Thoracic aorta (tissue), 2 donors: ENCODE measurements around the gene RTTN. TPM values are rescaled to one million over a fixed set of nuclear protein-coding genes. Genes with fewer than 3 reads are reported as not detected.

Experiments
- ATAC-seq: fragments of 150-250 bp; one replicate; pipeline ENCODE4 v1.8.0; 2017; ENCODE audit warnings: low read depth; ENCODE audit not compliant: insufficient number of reproducible peaks, low FRiP score
- DNase-seq: peaks from one replicate; pipeline ENCODE4 v3.0.0-alpha.2; 2020; ENCODE audit warnings: low spot score
- H3K27ac ChIP-seq, 2 donors: fragments of 200-600 bp; sonication (generic); 1 replicate in 1 of 2; 2 replicates in 1 of 2; pipeline ENCODE4 v1.5.1; 2016; ENCODE audit warnings: mild to moderate bottlenecking in 2 of 2, moderate library complexity in 2 of 2
- H3K27me3 ChIP-seq: fragments of 200-600 bp; sonication (generic); replicated peaks from 2 replicates; pipeline ENCODE4 v1.6.0; 2016; ENCODE audit warnings: mild to moderate bottlenecking; ENCODE audit not compliant: insufficient read depth
- H3K36me3 ChIP-seq: fragments of 200-600 bp; sonication (generic); one replicate; pipeline ENCODE4 v1.5.1; 2016
- H3K4me1 ChIP-seq, 2 donors: fragments of 200-600 bp; sonication (generic); 1 replicate in 1 of 2; 2 replicates in 1 of 2; pipeline versions ENCODE4 v1.5.1 to v1.6.0; 2016; ENCODE audit warnings: low read depth in 2 of 2, mild to moderate bottlenecking in 1 of 2; ENCODE audit not compliant: control insufficient read depth in 1 of 2
- H3K4me3 ChIP-seq: fragments of 200-600 bp; sonication (generic); 2 replicates; pipeline ENCODE4 v1.5.1; 2016; ENCODE audit warnings: mild to moderate bottlenecking
- H3K9me3 ChIP-seq: fragments of 200-600 bp; sonication (generic); 2 replicates; pipeline ENCODE4 v1.5.1; 2016
- total RNA-seq, 2 donors: library from RNA; depleted of rRNA; stranded (reverse); fragments of >200 nt; gene quantifications; one replicate each; pipeline versions ENCODE4 v1.1.0 to v1.2.3, GENCODE V29; 2016
- TF ChIP-seq, protein P1 (sequence below): fragments of 200-600 bp; sonication (generic); IDR thresholded peaks from one replicate; pipeline ENCODE4 v1.5.1; 2019; ENCODE audit warnings: antibody characterized with exemption

The RTTN gene
- total RNA-seq, 2 donors from 2014 or later: 13.1 to 20.7 TPM

- peaks cover 3% of the 10 kb centered on the region for H3K36me3 ChIP-seq
- ATAC-seq (no peak), DNase-seq (no peak)
- no peak overlapping the region for H3K27ac ChIP-seq
- H3K9me3 ChIP-seq: no peaks in the 10 kb centered on the region
- peaks cover 0 to 15% of the 10 kb centered on the region in 2 donors for H3K4me1 ChIP-seq
- H3K27me3 ChIP-seq: no peaks in the 10 kb centered on the region
- H3K4me3 ChIP-seq: no peak overlapping the region
- TF ChIP-seq, protein P1, sequence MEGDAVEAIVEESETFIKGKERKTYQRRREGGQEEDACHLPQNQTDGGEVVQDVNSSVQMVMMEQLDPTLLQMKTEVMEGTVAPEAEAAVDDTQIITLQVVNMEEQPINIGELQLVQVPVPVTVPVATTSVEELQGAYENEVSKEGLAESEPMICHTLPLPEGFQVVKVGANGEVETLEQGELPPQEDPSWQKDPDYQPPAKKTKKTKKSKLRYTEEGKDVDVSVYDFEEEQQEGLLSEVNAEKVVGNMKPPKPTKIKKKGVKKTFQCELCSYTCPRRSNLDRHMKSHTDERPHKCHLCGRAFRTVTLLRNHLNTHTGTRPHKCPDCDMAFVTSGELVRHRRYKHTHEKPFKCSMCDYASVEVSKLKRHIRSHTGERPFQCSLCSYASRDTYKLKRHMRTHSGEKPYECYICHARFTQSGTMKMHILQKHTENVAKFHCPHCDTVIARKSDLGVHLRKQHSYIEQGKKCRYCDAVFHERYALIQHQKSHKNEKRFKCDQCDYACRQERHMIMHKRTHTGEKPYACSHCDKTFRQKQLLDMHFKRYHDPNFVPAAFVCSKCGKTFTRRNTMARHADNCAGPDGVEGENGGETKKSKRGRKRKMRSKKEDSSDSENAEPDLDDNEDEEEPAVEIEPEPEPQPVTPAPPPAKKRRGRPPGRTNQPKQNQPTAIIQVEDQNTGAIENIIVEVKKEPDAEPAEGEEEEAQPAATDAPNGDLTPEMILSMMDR: no peak
These were observed 185.5 kb downstream of the RTTN start for GRCh38 chr18:70019991-70020390.

- Histone ChIP-seq H3K4me1 (peaks cover 0 to 23% of the 10 kb centered on the region in 2 donors), H3K27me3 (no peaks in the 10 kb centered on the region), H3K36me3 (peaks cover 3% of the 10 kb centered on the region), H3K27ac (no peak overlapping the region), H3K9me3 (no peaks in the 10 kb centered on the region), H3K4me3 (no peak overlapping the region)
- DNase-seq: no peak
- ATAC-seq: no peak
- TF ChIP-seq, protein P1: no peak
These were observed 186.4 kb downstream of the RTTN start for GRCh38 chr18:70019136-70019535.

DNA sequence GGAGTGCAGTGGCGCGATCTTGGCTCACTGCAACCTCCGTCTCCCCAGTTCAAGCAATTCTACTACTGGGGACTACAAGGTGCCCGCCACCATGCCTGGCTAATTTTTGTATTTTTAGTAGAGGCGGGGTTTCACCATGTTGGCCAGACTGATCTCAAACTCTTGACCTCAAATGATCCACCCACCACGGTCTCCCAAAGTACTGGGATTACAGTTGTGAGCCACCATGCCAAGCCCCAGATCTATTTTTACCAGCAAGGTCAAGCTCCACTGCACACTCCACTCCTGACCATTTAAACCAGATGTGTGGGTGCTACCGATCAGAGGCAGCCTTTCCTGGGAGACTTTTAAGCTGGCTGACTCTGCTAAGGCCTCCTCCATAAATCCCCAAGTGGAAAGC, 190.4 kb downstream of the RTTN start:
- Histone ChIP-seq H3K9me3 (no peaks in the 10 kb centered on the region), H3K36me3 (no peaks in the 10 kb centered on the region), H3K27ac (peak overlapping the region in 1 of 2 donors; percentile 11), H3K4me3 (no peak overlapping the region), H3K4me1 (peaks cover 0 to 16% of the 10 kb centered on the region in 2 donors), H3K27me3 (no peaks in the 10 kb centered on the region)
- TF ChIP-seq, protein P1: no peak
- ATAC-seq: no peak
- no peak for DNase-seq

DNA sequence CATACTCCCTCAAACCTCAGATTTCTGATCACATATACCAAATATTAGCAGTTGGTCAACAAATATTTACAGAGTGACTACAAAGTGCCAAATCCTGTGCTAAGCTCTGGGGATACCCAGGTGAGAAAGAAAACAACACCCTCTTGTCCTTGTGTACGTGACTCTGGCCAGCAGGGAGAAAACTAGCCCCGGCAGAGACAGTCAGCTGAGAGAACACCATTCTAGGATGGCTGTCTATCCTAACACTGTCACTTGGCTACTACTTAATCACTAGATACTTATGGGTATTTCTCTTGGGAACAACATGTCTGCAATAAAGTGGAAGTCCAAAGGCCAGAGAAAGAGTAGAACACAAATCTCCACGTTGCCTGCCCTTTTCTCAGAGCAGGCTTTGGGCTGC, 199.9 kb downstream of the RTTN start:
- no peak for DNase-seq
- peak overlapping the region; percentile 54 to 66 for H3K27ac ChIP-seq
- no peaks in the 10 kb centered on the region for H3K9me3 ChIP-seq
- H3K27me3 ChIP-seq: no peaks in the 10 kb centered on the region
- H3K36me3 ChIP-seq: no peaks in the 10 kb centered on the region
- no peak for ATAC-seq
- H3K4me3 ChIP-seq: peak overlapping the region; percentile 64
- H3K4me1 ChIP-seq: peaks cover 3 to 30% of the 10 kb centered on the region in 2 donors
- TF ChIP-seq, protein P1: no peak

- no peaks in the 10 kb centered on the region for H3K36me3 ChIP-seq
- H3K27me3 ChIP-seq: no peaks in the 10 kb centered on the region
- no peak for DNase-seq
- no peaks in the 10 kb centered on the region for H3K9me3 ChIP-seq
- TF ChIP-seq, protein P1: no peak
- peak overlapping the region; percentile 3 for H3K4me3 ChIP-seq
- H3K27ac ChIP-seq: peak overlapping the region; percentile 54 to 66
- H3K4me1 ChIP-seq: peaks cover 3 to 30% of the 10 kb centered on the region in 2 donors
- ATAC-seq: no peak
These were observed 200.8 kb downstream of the RTTN start for GRCh38 chr18:70004696-70005095.
